Thyroid gland (tissue), 4 donors: ENCODE results near the gene LSMEM2. TPM values are rescaled to one million over a fixed set of nuclear protein-coding genes. Genes with fewer than 3 reads are reported as not detected.
"Not testable (repeated sequence)": the region's sequence is repeated elsewhere in the genome, so short reads cannot be mapped to it uniquely, and the experiment has no call there.

Source experiments
- DNase-seq, 2 donors: peaks; one replicate each; pipeline ENCODE4 v3.0.0-alpha.2; 2019
- H3K27ac ChIP-seq, 3 donors: fragments of 200-600 bp; sonication (generic); 1 replicate in 2 of 3; 2 replicates in 1 of 3; pipeline ENCODE4 v1.5.1; 2016 to 2019; ENCODE audit warnings: mild to moderate bottlenecking in 1 of 3, moderate library complexity in 1 of 3
- H3K27me3 ChIP-seq: fragments of 200-600 bp; sonication (generic); one replicate; pipeline ENCODE4 v1.5.1; 2019
- H3K36me3 ChIP-seq, 2 donors: fragments of 200-600 bp; sonication (generic); one replicate each; pipeline ENCODE4 v1.5.1; 2016 to 2019
- H3K4me1 ChIP-seq, 2 donors: fragments of 200-600 bp; sonication (generic); one replicate each; pipeline ENCODE4 v1.5.1; 2017 to 2019
- H3K4me3 ChIP-seq, 3 donors: fragments of 200-600 bp; sonication (generic); replicated peaks in 1 of 3; 1 replicate in 2 of 3; 2 replicates in 1 of 3; pipeline ENCODE4 v1.5.1; 2016; ENCODE audit warnings: mild to moderate bottlenecking in 1 of 3
- H3K9me3 ChIP-seq: fragments of 200-600 bp; sonication (generic); one replicate; pipeline ENCODE4 v1.5.1; 2017
- CTCF ChIP-seq, 6 experiments: fragments of 200-600 bp in 3 of 6; fragments of 450-650 bp in 3 of 6; sonication (generic) in 3 of 6; IDR thresholded peaks; one replicate each; pipeline ENCODE4 v1.5.1; 2016 to 2019; ENCODE audit warnings: antibody characterized with exemption in 6 of 6, mild to moderate bottlenecking in 2 of 6, inconsistent platforms in 1 of 6, moderate library complexity in 1 of 6
- POLR2A ChIP-seq, 2 donors: fragments of 450-650 bp; IDR thresholded peaks; one replicate each; pipeline ENCODE4 v1.6.1; 2017; ENCODE audit warnings: antibody characterized with exemption in 2 of 2, mild to moderate bottlenecking in 2 of 2, moderate library complexity in 1 of 2
- WGBS, 2 donors: methylation state at CpG; one replicate each; pipeline ENCODE4 v1.1.5; 2017; 5-methylcytosine and 5-hydroxymethylcytosine counted together
- intact Hi-C: fragments of 100-400 bp; cut with DNase I; formaldehyde crosslinking; loops from one replicate; pipeline ENCODE4 v1.15.1; 2023
- total RNA-seq, 4 donors: library from RNA; depleted of rRNA; stranded (reverse); fragments of >200 nt; gene quantifications; one replicate each; pipeline ENCODE4 v1.2.3, GENCODE V29; 2016

Gene LSMEM2
- total RNA-seq, 4 donors from 2014 or later: not detected

DNA sequence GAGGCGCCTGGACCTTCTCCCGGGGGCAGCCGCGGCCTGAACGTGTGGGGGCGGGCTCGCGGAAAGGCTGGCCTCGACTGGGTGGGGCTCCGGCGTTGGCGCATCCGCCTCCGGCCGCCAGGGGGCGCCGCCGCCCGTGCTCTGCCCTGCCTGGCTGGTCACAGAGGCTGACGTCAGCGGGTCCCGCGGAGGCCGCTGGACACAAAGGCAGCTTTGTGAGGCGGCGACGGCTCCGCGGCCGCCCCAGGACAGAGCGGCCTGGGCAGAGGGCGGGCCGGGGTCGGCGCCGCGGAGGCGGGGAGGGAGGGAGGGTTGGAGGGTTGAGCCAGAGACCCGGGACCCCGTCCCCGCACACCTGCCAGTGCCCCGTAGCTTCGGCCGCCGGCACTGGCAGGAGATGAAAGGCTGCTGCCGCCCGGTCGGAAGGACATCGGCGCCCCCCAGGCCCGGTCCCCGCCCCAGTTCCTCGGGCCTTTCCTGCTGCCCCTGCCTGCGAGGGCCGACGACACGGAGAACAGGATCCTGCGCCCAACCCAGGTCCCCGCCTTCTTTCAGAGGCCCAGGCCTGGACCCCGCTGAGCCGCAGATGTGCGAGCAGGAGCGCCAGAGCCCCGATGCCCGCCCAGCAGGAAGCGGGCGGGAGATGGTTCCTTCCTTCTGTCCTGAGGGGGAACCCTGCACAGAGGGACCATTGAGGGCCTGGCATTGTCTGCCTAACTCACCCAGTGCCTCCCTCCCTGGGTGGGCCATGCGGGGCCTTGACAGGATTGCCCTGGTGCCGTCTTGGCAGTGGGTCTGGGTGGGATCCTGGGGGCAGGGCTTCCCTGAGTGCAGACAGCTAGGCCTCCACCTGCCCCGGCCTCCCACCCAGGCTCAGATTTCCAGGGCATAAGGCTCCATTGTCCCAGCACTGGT lies 18.6 kb upstream of the LSMEM2 start:
- DNase-seq: peak; percentile 94
- 4 to 17% methylated on average over 1 to 14 of the region's 70 CpGs for WGBS, 2 donors
- H3K4me1 ChIP-seq: peaks cover 36 to 45% of the 10 kb centered on the region in 2 donors
- intact Hi-C loops: no loop called here
- peak overlapping the region in 2 of 3 donors; percentile 28 to 72 for H3K4me3 ChIP-seq
- H3K9me3 ChIP-seq: no peaks in the 10 kb centered on the region
- TF ChIP-seq CTCF (IDR thresholded peaks at IDR 0.05): peak; percentile 66 to 99 (median 99)
- peak in 1 of 2 donors; percentile 85 for TF ChIP-seq POLR2A (IDR thresholded peaks at IDR 0.05)
- peak overlapping the region; percentile 97 to 99 (median 99) for H3K27ac ChIP-seq
- H3K36me3 ChIP-seq: peaks cover 22 to 27% of the 10 kb centered on the region in 2 donors
- H3K27me3 ChIP-seq: no peaks in the 10 kb centered on the region

DNA sequence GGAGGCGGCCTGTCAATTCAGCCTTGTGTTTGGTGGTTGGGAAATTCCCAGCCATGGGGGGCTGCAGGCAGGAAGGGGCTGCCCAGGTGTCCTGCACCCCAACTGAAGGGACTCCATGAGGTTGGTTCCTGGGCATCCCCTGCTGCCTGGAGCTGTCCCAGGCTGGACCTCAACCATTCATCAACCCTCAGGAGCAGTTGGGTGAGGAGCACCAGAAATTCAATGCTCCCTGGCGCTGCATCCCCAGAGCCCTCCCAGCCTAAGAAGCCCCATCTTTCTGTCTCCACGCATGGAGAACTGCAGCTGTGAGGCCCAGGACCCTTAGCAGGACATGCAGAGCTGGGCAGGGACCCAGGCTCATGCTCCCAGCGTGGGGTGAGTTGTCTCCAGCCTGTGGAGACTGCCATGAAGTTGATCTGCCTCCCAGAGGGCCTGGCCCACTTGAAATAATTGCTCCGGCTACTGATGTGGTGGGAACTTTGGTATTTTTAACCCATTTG lies 17.9 kb upstream of the LSMEM2 start:
- intact Hi-C loops: no loop called here
- DNase-seq: no peak

GRCh38 chr3:50261505-50261904 lies 17.4 kb upstream of the LSMEM2 start:
- Histone ChIP-seq H3K4me1 (peaks cover 48 to 54% of the 10 kb centered on the region in 2 donors), H3K4me3 (no peak overlapping the region), H3K27ac (peak overlapping the region in 2 of 3 donors; percentile 99), H3K9me3 (no peaks in the 10 kb centered on the region), H3K36me3 (peaks cover 16 to 22% of the 10 kb centered on the region in 2 donors), H3K27me3 (no peaks in the 10 kb centered on the region)
- 22 to 46% methylated on average over 1 to 2 of the region's 2 CpGs for WGBS, 2 donors
- no peak for TF ChIP-seq CTCF (IDR thresholded peaks at IDR 0.05)
- TF ChIP-seq POLR2A (IDR thresholded peaks at IDR 0.05): no peak
- DNase-seq: no peak
- intact Hi-C loops: no loop called here

More for the DNA sequence above, 17.9 kb upstream of the LSMEM2 start:
- no peak for TF ChIP-seq CTCF (IDR thresholded peaks at IDR 0.05)
- TF ChIP-seq POLR2A (IDR thresholded peaks at IDR 0.05): no peak
- Histone ChIP-seq H3K4me3 (peak overlapping the region in 1 of 3 donors; percentile 72), H3K4me1 (peaks cover 43 to 49% of the 10 kb centered on the region in 2 donors), H3K36me3 (peaks cover 22 to 27% of the 10 kb centered on the region in 2 donors), H3K27ac (peak overlapping the region; percentile 97 to 99 (median 99)), H3K27me3 (no peaks in the 10 kb centered on the region), H3K9me3 (no peaks in the 10 kb centered on the region)
- WGBS, 2 donors: 49 to 76% methylated on average over 4 of the region's 5 CpGs

DNA sequence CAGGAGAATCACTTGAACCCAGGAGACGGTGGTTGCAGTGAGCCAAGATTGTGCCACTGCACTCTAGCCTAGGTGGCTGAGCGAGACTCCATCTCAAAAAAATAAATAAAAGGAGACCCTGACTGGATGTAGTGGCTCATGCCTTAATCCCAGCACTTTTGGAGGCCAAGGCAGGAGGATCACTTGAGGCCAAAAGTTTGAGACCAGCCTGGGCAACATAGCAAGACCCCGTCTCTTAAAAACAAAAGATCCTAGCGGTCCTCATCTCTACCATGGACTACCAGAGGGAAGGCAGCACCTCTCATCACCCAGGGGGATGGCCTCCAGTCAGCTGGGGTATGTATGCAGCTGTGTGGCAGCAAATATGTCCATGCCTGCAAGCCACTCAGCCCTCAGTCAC lies 16.7 kb upstream of the LSMEM2 start:
- Histone ChIP-seq H3K27ac (peak overlapping the region in 1 of 3 donors; percentile 99), H3K4me1 (peaks cover 55 to 61% of the 10 kb centered on the region in 2 donors), H3K36me3 (peaks cover 9 to 15% of the 10 kb centered on the region in 2 donors)
- H3K9me3 ChIP-seq, intact Hi-C loops, H3K27me3 ChIP-seq, H3K4me3 ChIP-seq, DNase-seq: not testable (repeated sequence)
- 92 to 97% methylated on average over 4 of the region's 4 CpGs for WGBS, 2 donors

GRCh38 chr3:50262778-50263177 lies 16.1 kb upstream of the LSMEM2 start:
- H3K4me1 ChIP-seq: peaks cover 59 to 64% of the 10 kb centered on the region in 2 donors
- peak overlapping the region in 1 of 3 donors; percentile 87 for H3K27ac ChIP-seq
- 88 to 91% methylated on average over 7 of the region's 7 CpGs for WGBS, 2 donors
- TF ChIP-seq POLR2A (IDR thresholded peaks at IDR 0.05) (no peak), CTCF (IDR thresholded peaks at IDR 0.05) (no peak)
- intact Hi-C loops: no loop called here
- no peaks in the 10 kb centered on the region for H3K27me3 ChIP-seq
- DNase-seq: no peak
- H3K9me3 ChIP-seq: no peaks in the 10 kb centered on the region
- H3K36me3 ChIP-seq: peaks cover 4 to 9% of the 10 kb centered on the region in 2 donors
- H3K4me3 ChIP-seq: no peak overlapping the region
